OCI-LY7 (cell line): Measurements from ENCODE around the gene CCNK. TPM values are rescaled to one million over a fixed set of nuclear protein-coding genes. Genes with fewer than 3 reads are reported as not detected.

Experiments used
- BruUV-seq: library from RNA; stranded (reverse); fragments of 400-500 nt; replicated peaks from 2 replicates; lab custom pipeline; 2021; lab: Mats Ljungman, UMichigan
- CTCF ChIA-PET: fragments of 300-600 bp; sonication (Branson Sonifier 250); formaldehyde crosslinking; loops from one replicate; lab custom pipeline; 2022; ENCODE audit warnings: antibody characterized with exemption; ENCODE audit not compliant: unreplicated experiment; lab: Charles Lee
- POLR2A ChIA-PET: fragments of 300-600 bp; sonication (Branson Sonifier 250); formaldehyde crosslinking; loops from one replicate; lab custom pipeline; 2022; ENCODE audit warnings: antibody characterized with exemption; lab: Charles Lee
- DNase-seq: peaks from one replicate; pipeline ENCODE4 v3.0.0-alpha.2; 2015; ENCODE audit warnings: low spot score
- H2AFZ ChIP-seq: fragments of 200-600 bp; sonication (generic), shearing (Covaris generic); 2 replicates; pipeline ENCODE4 v1.6.1; 2014; ENCODE audit warnings: mild to moderate bottlenecking, antibody characterized with exemption, low read length, moderate library complexity
- H3K27ac ChIP-seq: fragments of 200-600 bp; sonication (generic); 2 replicates; pipeline ENCODE4 v1.5.1; 2014; ENCODE audit warnings: mixed run types, low read depth, mild to moderate bottlenecking, moderate library complexity, low read length, inconsistent platforms; ENCODE audit not compliant: poor library complexity, severe bottlenecking
- H3K36me3 ChIP-seq: fragments of 200-600 bp; sonication (generic); 2 replicates; pipeline ENCODE4 v1.6.1; 2014; ENCODE audit warnings: mild to moderate bottlenecking, antibody characterized with exemption, low read length, moderate library complexity, mixed read lengths; ENCODE audit not compliant: insufficient read depth
- H3K4me1 ChIP-seq: fragments of 200-600 bp; sonication (generic); 2 replicates; pipeline ENCODE4 v1.5.1; 2014; ENCODE audit warnings: mild to moderate bottlenecking, low read length; ENCODE audit not compliant: insufficient read depth, poor library complexity, severe bottlenecking
- H3K4me2 ChIP-seq: fragments of 200-600 bp; sonication (generic); 2 replicates; pipeline ENCODE4 v1.6.1; 2014; ENCODE audit warnings: mild to moderate bottlenecking, low read length
- H3K4me3 ChIP-seq: fragments of 200-600 bp; sonication (generic); 2 replicates; pipeline ENCODE4 v1.5.1; 2014; ENCODE audit warnings: mild to moderate bottlenecking, low read depth, low read length; ENCODE audit not compliant: poor library complexity, severe bottlenecking
- H3K79me2 ChIP-seq: fragments of 200-600 bp; sonication (generic); 2 replicates; pipeline ENCODE4 v1.6.1; 2016; ENCODE audit warnings: low read depth, mild to moderate bottlenecking, low read length, moderate library complexity, mixed read lengths; ENCODE audit not compliant: insufficient read depth
- H3K9me2 ChIP-seq: fragments of 200-600 bp; sonication (generic); 2 replicates; pipeline ENCODE4 v1.6.1; 2016; ENCODE audit warnings: mild to moderate bottlenecking, low read length, mixed read lengths; ENCODE audit not compliant: insufficient read depth
- H3K9me3 ChIP-seq: fragments of 200-600 bp; sonication (generic); 2 replicates; pipeline ENCODE4 v1.6.1; 2014; ENCODE audit warnings: mild to moderate bottlenecking, mixed run types, low read length, mixed read lengths
- H4K20me1 ChIP-seq: fragments of 200-600 bp; sonication (generic); 2 replicates; pipeline ENCODE4 v1.6.1; 2014; ENCODE audit warnings: mild to moderate bottlenecking, antibody characterized with exemption, low read length, moderate library complexity, mixed read lengths; ENCODE audit not compliant: insufficient read depth
- EZH2phosphoT487 ChIP-seq: fragments of 200-600 bp; sonication (generic); IDR thresholded peaks from 2 replicates; pipeline ENCODE4 v1.6.1; 2018; ENCODE audit warnings: low read depth, borderline replicate concordance, mild to moderate bottlenecking, mixed run types, antibody characterized with exemption, low read length, moderate library complexity, mixed read lengths
- intact Hi-C: fragments of 100-400 bp; cut with micrococcal nuclease; formaldehyde crosslinking; loops from one replicate; pipeline ENCODE4 v1.10.0; 2022; ENCODE audit not compliant: unreplicated experiment
- total RNA-seq, 2 experiments: library from RNA; depleted of rRNA in 1 of 2; stranded (reverse); fragments of >200 nt in 1 of 2; shearing (Covaris generic) in 1 of 2; gene quantifications; 2 replicates each; pipeline ENCODE4 v1.2.3, GENCODE V29; 2014 to 2022
- TF ChIP-seq, protein P1 (sequence below): fragments of 200-600 bp; sonication (generic); conservative IDR thresholded peaks from 2 replicates; pipeline ENCODE4 v1.5.1; 2014; ENCODE audit warnings: mild to moderate bottlenecking, antibody characterized with exemption, low read length, moderate library complexity, mixed read lengths

Gene CCNK
- total RNA-seq, 2 experiments from 2014 or later: 25.1 to 69.0 TPM

DNA sequence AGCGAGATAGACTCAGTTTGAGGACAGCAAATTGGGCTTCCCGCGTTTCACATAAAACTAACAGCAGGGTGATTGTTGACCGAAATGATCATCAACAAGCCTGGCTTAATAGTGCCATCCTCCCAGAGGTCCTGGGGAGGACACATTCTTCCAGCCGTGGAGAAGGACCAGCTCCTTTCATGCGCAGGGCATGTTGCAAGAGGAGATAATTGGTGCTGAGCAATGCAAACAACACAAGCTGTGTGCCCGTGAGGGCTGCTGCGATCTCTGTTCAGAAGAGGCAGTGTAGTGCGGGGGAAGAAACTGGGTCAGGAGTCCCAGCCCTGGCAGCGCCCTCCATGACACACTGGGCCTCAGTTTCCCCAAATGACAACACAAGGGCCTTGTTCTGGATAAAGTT is 68.5 kb downstream of the CCNK start:
- TF ChIP-seq, protein P1, sequence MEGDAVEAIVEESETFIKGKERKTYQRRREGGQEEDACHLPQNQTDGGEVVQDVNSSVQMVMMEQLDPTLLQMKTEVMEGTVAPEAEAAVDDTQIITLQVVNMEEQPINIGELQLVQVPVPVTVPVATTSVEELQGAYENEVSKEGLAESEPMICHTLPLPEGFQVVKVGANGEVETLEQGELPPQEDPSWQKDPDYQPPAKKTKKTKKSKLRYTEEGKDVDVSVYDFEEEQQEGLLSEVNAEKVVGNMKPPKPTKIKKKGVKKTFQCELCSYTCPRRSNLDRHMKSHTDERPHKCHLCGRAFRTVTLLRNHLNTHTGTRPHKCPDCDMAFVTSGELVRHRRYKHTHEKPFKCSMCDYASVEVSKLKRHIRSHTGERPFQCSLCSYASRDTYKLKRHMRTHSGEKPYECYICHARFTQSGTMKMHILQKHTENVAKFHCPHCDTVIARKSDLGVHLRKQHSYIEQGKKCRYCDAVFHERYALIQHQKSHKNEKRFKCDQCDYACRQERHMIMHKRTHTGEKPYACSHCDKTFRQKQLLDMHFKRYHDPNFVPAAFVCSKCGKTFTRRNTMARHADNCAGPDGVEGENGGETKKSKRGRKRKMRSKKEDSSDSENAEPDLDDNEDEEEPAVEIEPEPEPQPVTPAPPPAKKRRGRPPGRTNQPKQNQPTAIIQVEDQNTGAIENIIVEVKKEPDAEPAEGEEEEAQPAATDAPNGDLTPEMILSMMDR: no peak
- no peak for TF ChIP-seq EZH2phosphoT487
- H3K4me1 ChIP-seq: no peaks in the 10 kb centered on the region
- CTCF ChIA-PET: no interaction called here
- H3K79me2 ChIP-seq: no peaks in the 10 kb centered on the region
- no TSS peak for BruUV-seq
- H2AFZ ChIP-seq: no peak overlapping the region
- H3K4me2 ChIP-seq: no peak overlapping the region
- H3K9me3 ChIP-seq: no peaks in the 10 kb centered on the region
- H3K36me3 ChIP-seq: no peaks in the 10 kb centered on the region
- peaks cover 9% of the 10 kb centered on the region; the same call in 1 of the 2 replicates for H4K20me1 ChIP-seq
- no peak overlapping the region for H3K27ac ChIP-seq
- no peak for DNase-seq
- H3K4me3 ChIP-seq: no peak overlapping the region
- intact Hi-C loops: no loop called here
- POLR2A ChIA-PET: no interaction called here
- H3K9me2 ChIP-seq: no peaks in the 10 kb centered on the region

DNA sequence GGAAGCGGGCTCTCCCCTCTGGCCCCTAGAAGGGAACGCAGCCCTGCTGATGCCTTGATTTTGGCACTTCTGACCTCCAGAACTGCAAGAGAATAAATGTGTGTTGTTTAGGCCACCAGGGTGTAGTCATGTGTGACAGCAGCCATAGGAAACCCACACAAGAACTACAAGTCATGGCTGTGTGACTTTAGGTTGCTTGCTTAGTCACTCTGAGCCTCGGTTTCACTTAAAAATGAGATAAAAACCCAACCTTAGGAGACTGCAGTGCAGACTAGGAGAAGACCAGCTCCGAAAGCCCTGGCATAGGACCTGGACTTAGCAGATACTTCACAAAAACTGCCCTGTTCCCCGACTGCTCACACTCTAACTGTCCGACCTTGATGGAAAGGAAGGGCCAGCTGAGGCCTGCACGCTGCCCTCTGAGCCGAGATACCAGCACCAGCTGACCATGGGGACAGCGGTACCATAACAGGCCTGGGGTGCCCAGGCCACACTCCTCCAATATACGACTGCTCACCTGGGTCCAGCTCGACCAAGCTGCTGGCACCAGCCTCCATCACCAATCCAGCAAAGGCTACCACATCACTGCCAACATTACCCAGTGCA is 69.3 kb downstream of the CCNK start:
- Histone ChIP-seq H3K4me2 (no peak overlapping the region), H3K27ac (no peak overlapping the region), H3K4me1 (no peaks in the 10 kb centered on the region), H3K9me3 (no peaks in the 10 kb centered on the region), H3K79me2 (no peaks in the 10 kb centered on the region), H2AFZ (no peak overlapping the region), H3K9me2 (no peaks in the 10 kb centered on the region), H3K36me3 (no peaks in the 10 kb centered on the region), H4K20me1 (peaks cover 9% of the 10 kb centered on the region; the same call in 1 of the 2 replicates), H3K4me3 (no peak overlapping the region)
- TF ChIP-seq, protein P1: no peak
- no peak for TF ChIP-seq EZH2phosphoT487
- intact Hi-C loops: no loop called here
- ChIA-PET POLR2A (no interaction called here), CTCF (no interaction called here)
- BruUV-seq: no TSS peak
- DNase-seq: no peak

DNA sequence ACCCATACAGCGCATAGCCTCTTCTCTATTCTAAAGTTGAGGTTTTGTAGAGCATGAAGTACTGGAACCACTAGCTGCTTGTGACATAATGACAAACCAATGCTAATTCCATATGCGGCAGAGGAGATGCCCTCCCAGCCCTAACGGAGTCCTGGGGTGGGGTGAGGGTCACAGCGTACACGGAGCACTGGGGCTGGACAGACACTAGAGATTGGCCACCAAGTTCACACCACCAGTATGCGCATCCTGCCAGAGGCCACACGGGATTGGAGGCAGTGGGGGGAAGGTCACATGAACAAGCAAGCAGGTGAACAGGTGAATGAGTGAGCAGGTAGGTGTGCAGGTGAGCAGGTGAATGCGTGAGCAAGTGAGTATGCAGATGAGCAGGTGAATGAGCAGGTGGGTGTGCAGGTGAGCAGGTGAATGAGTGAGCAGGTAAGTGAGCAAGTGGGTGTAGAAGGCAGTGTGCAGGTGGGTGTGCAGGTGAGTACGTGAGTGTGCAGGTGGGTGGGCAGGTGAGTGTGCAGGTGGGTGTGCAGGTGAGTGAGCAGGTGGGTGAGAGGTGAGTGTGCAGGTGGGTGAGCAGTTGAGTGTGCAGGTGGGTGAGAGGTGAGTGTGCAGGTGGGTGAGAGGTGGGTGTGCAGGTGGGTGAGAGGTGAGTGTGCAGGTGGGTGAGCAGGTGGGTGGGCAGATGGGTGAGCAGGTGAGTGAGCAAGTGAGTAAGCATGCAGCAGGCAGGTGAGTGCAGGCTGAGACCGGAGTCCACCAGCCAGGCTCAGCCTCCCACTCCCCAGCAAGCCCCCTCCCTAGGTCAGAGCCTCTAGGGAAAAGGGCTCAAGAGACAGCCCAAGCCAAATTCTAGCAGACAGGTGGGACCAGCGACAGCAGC is 70.1 kb downstream of the CCNK start:
- H2AFZ ChIP-seq: no peak overlapping the region
- DNase-seq: no peak
- H3K9me2 ChIP-seq: no peaks in the 10 kb centered on the region
- no TSS peak for BruUV-seq
- H3K79me2 ChIP-seq: no peaks in the 10 kb centered on the region
- H3K27ac ChIP-seq: no peak overlapping the region
- H3K4me1 ChIP-seq: no peaks in the 10 kb centered on the region
- H3K36me3 ChIP-seq: no peaks in the 10 kb centered on the region
- H3K4me2 ChIP-seq: no peak overlapping the region
- H4K20me1 ChIP-seq: peaks cover 9% of the 10 kb centered on the region; the same call in 1 of the 2 replicates
- no peaks in the 10 kb centered on the region for H3K9me3 ChIP-seq
- CTCF ChIA-PET: no interaction called here
- no peak for TF ChIP-seq EZH2phosphoT487
- TF ChIP-seq, protein P1: no peak
- POLR2A ChIA-PET: no interaction called here
- H3K4me3 ChIP-seq: no peak overlapping the region
- intact Hi-C loops: no loop called here
